Right ventricle myocardium inferior (tissue), 1 donor: Measurements from ENCODE around the gene HPDL. TPM values are rescaled to one million over a fixed set of nuclear protein-coding genes. Genes with fewer than 3 reads are reported as not detected.
A peak's percentile ranks its signal among the peaks of the same experiment; 100 is the strongest.
"Not testable (repeated sequence)": the region's sequence is repeated elsewhere in the genome, so short reads cannot be mapped to it uniquely, and the experiment has no call there.

ENCODE experiments used
- ATAC-seq: fragments of 200-7000 bp; cut with Tn5 transposase; one replicate; pipeline ENCODE4 v1.9.1; 2020; ENCODE audit warnings: mild to moderate bottlenecking, moderate library complexity
- DNase-seq: peaks from one replicate; pipeline ENCODE4 v3.0.0; 2021; ENCODE audit errors: missing footprints
- intact Hi-C: fragments of 100-400 bp; cut with DNase I; formaldehyde crosslinking; loops from one replicate; pipeline ENCODE4 v1.11.0; 2022
- total RNA-seq: library from RNA; stranded (reverse); fragmentation: NEBNext Ultra II Directional; extraction: Animal tissue kit (Norgen Biotek cat#: 25700); gene quantifications from one replicate; pipeline ENCODE4 v1.2.1, GENCODE V29; 2021
- donor health status: DM: no; HTN: yes; CAD: no; lungs with severe emphysema.

The HPDL gene
- total RNA-seq, 1 donor from 2014 or later = not detected

DNA sequence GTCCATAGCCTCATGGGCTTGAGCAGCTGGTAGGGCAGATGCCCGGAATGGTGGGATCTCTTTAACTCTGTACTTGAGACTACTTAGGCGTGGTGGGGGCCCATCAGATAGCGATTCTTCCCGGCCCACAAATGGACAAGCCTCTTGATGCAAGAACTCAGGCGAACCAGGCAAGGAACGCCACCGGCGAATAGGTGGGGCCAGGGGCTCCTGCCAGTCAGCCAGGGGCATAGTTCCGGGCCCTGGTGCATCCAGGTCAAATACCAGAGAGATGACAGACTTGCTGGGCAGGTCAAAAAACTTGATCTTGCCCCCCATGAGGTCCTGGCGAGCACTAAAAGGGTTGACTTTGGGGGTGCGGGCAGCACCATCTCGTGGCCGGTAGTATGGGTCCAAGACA, 18.3 kb downstream of the HPDL start:
- ATAC-seq (no peak), DNase-seq (no peak)
- intact Hi-C loops = loop anchor here (10.0 kb wide), 1 partner anchor 220 kb away; no protein-coding TSS in a partner anchor

DNA sequence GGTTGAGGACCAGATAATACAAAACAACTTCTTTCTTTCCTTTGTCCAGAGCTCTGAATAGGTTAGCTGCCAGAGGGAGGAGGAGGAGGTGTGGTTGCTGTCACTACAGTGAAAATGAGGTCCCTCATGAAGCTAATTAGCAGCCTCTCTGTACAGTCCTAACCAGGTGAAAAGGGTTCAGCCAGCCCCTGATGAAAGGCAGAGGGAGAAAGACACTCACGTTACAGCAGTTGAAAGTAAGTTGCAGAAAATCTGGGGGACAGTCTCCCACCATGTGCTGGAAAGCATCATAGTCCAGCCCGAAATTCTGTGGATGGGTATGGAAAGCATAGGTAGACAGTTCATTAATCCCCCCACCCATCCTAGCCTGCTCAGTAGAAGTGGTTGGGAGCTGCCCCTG, 19.8 kb downstream of the HPDL start:
- DNase-seq = no peak
- intact Hi-C loops = loop anchor here (10.0 kb wide), 1 partner anchor 218 kb away; no protein-coding TSS in a partner anchor
- ATAC-seq = no peak

- DNase-seq = no peak
- ATAC-seq = no peak
- intact Hi-C loops = loop anchor here (10.0 kb wide), 1 partner anchor 217 kb away; no protein-coding TSS in a partner anchor
These were observed 21.3 kb downstream of the HPDL start for GRCh38 chr1:45348020-45348419.

DNA sequence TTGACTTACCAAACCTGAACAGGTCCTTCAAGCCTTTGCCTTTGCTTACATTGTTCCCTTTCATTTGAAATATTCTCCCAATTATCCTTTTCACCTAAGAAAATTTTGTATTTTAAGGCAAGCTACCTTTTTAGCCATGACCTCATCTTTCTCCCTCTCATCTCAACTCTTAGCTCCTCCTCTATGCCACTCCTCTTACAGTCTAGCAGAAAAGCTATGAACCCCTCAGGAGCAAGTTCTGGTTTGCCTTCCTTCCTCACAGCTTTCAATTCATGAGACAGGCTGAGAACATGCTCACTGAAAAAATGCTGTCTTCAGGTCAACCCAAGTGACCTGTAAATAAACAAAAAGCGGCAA, 21.9 kb downstream of the HPDL start:
- intact Hi-C loops = loop anchor here (10.0 kb wide), 1 partner anchor 216 kb away; no protein-coding TSS in a partner anchor
- ATAC-seq (peak; percentile 9), DNase-seq (no peak)

DNA sequence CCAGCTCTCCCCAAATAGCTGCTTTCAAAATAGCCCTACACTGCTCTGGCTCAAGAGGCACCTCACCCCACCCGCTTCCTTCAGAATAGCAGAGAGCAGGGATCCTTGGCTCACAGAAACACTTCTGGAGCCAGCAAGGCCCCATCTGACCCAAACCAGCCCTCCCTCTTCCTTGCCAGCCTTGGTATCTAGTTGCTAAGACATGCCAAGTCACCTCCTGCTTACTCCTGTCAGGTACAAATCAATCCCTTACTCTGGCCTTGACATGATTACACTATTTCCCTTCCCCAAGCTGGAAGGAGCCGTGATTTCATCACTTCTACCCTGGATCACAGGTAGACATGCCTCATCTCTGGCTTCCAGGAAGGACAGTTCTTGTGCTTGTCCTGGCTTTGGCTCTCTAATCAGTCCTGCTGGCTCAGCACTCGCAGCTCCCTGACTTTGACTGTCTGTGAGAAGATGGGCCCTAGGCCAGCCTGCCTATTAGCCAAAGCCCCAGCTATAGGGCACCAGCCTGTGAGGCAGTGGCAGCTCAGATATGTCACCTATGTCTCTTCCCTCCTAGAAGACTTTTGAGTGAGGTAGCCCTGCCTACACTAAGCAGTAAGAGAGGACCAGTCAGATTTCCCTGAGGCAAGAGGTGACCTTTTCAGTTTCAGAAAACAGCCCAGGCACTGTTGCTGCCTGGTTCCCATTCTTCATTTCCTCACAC, 22.4 kb downstream of the HPDL start:
- DNase-seq = no peak
- intact Hi-C loops = loop anchor here (10.0 kb wide), 1 partner anchor 216 kb away; no protein-coding TSS in a partner anchor
- peak; percentile 75 for ATAC-seq

DNA sequence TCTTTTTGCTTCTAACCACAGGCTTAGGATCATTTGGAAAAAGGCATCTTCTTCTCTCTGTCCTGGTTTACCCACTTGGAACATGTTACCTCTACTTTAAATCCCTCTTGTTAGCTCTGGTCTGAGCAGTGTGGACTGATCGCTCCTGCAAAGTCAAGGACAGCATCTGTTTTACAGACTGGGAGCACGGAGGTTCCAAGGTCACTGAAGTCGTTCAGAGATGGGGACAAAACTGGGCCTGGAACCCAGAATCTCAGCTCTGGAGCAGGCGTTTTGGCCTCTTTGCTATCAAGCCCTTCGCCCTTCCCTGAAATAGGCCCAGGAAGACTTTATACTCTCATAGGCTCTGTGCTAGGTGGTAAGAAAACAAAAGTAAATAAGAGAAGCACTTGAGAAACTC, 24.8 kb downstream of the HPDL start:
- intact Hi-C loops = no loop called here
- no peak for DNase-seq
- no peak for ATAC-seq

DNA sequence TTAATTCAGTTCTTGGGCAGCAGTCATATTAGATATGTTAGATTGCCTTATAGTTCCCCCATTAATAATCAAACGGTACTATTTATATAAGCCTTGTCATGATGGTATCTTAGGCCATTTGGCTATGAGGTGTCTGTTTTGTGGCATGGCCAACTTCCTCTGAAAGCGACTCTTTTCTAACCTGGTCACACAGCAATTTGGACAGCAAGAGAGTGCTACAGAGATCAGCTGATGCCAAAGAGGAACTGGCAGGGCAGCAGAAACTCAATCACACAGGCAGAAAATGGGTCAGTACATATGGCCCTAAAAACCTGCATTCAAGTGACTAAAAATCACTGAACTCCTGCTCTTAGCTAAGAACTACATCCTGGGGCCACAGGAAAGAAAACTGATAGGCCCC, 27.0 kb downstream of the HPDL start:
- DNase-seq (no peak), ATAC-seq (no peak)
- intact Hi-C loops = no loop called here

GRCh38 chr1:45354838-45355237, 28.1 kb downstream of the HPDL start:
- ATAC-seq (no peak), DNase-seq (no peak)
- intact Hi-C loops = no loop called here

GRCh38 chr1:45355683-45356082, 29.0 kb downstream of the HPDL start:
- ATAC-seq = no peak
- DNase-seq = no peak
- intact Hi-C loops = no loop called here

DNA sequence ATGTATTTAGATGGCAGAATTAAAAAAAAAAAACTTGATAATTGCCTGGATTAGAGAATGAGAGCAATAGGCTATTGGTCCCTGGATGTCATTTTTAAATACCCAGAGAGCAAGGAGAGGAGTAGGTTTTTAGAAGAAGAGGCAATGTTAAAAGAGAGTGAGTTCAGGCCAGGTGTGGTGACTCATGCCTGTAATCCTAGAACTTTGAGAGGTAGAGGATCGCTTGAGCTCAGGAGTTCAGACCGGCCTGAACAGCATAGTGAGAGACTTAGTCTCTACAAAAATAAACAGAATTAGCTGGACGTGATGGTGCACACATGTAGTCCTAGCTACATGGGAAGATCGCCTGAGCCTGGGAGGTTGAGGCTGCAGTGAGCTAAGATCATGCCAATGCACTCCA, 29.5 kb downstream of the HPDL start:
- DNase-seq = no peak
- ATAC-seq = no peak
- intact Hi-C loops = no loop called here

DNA sequence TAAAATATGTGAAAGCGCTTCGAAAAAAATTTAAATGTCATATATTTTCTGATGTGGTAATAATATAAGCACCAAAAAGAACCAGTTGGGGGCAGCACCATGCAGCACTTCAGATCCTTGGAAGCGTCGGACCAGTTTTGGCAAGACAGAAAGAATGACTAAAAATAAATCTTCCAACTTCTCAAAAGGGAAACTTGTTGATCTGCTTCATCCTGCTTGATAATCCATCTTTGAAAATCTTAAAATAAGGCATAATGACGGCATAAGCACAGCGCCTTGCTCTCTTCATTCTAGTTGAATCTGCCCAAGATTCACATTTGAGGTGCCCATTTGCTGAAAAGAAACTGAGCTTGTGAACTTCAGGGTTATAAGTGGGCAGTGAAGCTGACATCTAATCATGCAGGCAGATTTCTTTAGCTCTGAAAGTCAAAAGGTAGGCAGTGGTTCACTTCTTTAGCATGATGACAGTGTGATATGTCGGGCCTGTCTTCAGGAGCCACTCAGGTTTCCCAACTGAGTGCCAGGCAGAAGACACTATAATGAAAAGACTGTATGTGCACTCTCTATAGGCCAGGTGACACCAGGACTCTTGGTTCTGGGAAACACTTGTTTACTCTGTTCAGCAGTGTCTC, 33.3 kb downstream of the HPDL start:
- intact Hi-C loops = loop anchor here (1.0 kb wide), 2 partner anchors 133 to 210 kb away; no protein-coding TSS in a partner anchor

GRCh38 chr1:45360981-45361380, 34.3 kb downstream of the HPDL start:
- intact Hi-C loops = loop anchor here (1.0 kb wide), 1 partner anchor 209 kb away; no protein-coding TSS in a partner anchor
- peak; percentile 85 for ATAC-seq
- DNase-seq = not testable (repeated sequence)

More for the DNA sequence above, 33.3 kb downstream of the HPDL start:
- no peak for DNase-seq
- peak; percentile 81 for ATAC-seq

GRCh38 chr1:45364294-45364693, 37.6 kb downstream of the HPDL start:
- intact Hi-C loops = no loop called here
- no peak for DNase-seq
- no peak for ATAC-seq

DNA sequence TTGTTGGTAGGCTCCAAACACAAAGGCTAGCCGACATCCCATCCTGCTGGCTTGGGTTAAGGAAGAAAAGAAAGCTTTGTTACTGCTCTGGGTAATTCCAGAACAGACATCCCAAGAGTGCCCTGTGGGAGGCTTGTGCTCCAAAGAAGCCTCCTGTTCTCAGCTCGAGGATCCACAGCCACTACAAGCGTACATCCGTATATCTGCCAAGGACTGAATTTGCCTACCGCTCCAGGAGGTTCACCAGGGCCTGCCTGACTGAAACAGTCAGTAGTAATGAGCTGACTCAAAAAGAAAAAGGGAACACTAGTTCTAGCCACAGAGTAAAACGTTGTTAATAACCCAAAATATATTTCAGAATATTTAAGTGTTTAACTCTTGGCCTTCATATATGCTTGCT, 38.4 kb downstream of the HPDL start:
- ATAC-seq (peak; percentile 49), DNase-seq (no peak)
- intact Hi-C loops = no loop called here

GRCh38 chr1:45370575-45370974, 43.9 kb downstream of the HPDL start:
- intact Hi-C loops = no loop called here
- DNase-seq (no peak), ATAC-seq (no peak)

- ATAC-seq = no peak
- DNase-seq = no peak
- intact Hi-C loops = no loop called here
These were observed 46.9 kb downstream of the HPDL start for GRCh38 chr1:45373573-45373972.

- DNase-seq (no peak), ATAC-seq (no peak)
- intact Hi-C loops = no loop called here
These were observed 48.7 kb downstream of the HPDL start for GRCh38 chr1:45375104-45376090.

DNA sequence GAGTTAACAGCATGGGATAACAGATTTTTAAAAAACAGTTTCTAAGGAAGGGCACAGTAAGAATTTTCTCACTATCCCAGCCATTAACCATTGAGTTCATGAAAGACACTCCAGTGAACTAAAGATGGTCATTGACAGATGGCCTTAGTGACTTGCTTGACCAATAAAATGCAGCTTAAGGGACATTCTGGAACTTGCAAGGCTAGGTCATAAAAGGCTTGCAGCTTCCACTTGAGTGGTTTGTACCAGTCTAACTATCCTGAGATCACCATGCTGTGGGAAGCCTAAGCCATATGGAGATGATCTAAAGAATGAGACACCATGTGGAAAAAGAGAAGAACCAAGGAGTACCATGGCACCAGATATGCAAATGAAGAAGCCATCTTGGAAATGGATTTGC, 51.5 kb downstream of the HPDL start:
- intact Hi-C loops = no loop called here
- DNase-seq (no peak), ATAC-seq (no peak)
